ENCODE data around the gene PRSS57. TPM values are rescaled to one million over a fixed set of nuclear protein-coding genes. Genes with fewer than 3 reads are reported as not detected.

The PRSS57 gene
- total and polyA plus RNA-seq, 2 of the 13 experiments (the other 11 are each of a cell fraction or from before 2014, with no cell fraction given), result 0.12 TPM; not detected in 1

- peak; percentile 66; the same call in 1 of the 2 replicates for TF ChIP-seq ZNF580 (CRISPR knock-in tag; IDR thresholded peaks at IDR 0.05; ENCODE audit: borderline replicate concordance, low read depth)
- TF ChIP-seq ZNF724P (CRISPR knock-in tag; IDR thresholded peaks at IDR 0.05; ENCODE audit: borderline replicate concordance), result peak; percentile 90
- TF ChIP-seq ZNF558 (CRISPR knock-in tag; IDR thresholded peaks at IDR 0.05; ENCODE audit: borderline replicate concordance), result peak; percentile 93; the same call in 1 of the 2 replicates
- peak; percentile 83 for TF ChIP-seq ADNP (CRISPR knock-in tag; IDR thresholded peaks at IDR 0.05)
- TF ChIP-seq MIER2 (CRISPR knock-in tag; IDR thresholded peaks at IDR 0.05), result peak; percentile 90; the same call in 1 of the 2 replicates
- no peak; the same call in 1 of the 2 replicates for TF ChIP-seq NRL (CRISPR knock-in tag; IDR thresholded peaks at IDR 0.05; ENCODE audit: borderline replicate concordance)
- peak; percentile 62; the same call in 1 of the 2 replicates for TF ChIP-seq ZNF350 (CRISPR knock-in tag; IDR thresholded peaks at IDR 0.05; ENCODE audit: borderline replicate concordance, low read depth)
- TF ChIP-seq DBP (CRISPR knock-in tag; IDR thresholded peaks at IDR 0.05; ENCODE audit: not compliant biosample characterization), result no peak
- TF ChIP-seq CREM (IDR thresholded peaks at IDR 0.05), result peak; percentile 33; the same call in 1 of the 2 replicates
- no peak for TF ChIP-seq CREM (CRISPR knock-in tag; IDR thresholded peaks at IDR 0.05)
- no peak; the same call in 1 of the 2 replicates for TF ChIP-seq ZMYM4 (CRISPR knock-in tag; IDR thresholded peaks at IDR 0.05)
- peak; percentile 50 for TF ChIP-seq ZBTB7B (CRISPR knock-in tag; IDR thresholded peaks at IDR 0.05)
- TF ChIP-seq FOXO4 (CRISPR knock-in tag; conservative IDR thresholded peaks at IDR 0.05), result no peak
- TF ChIP-seq U2AF1 (optimal IDR thresholded peaks at IDR 0.05; ENCODE audit: low read depth, low read length), result no peak
- TF ChIP-seq GATAD2A (CRISPR knock-in tag; IDR thresholded peaks at IDR 0.05), result no peak; the same call in 1 of the 2 replicates
- no peak for TF ChIP-seq KLF11 (CRISPR knock-in tag; IDR thresholded peaks at IDR 0.05)
- no peak; the same call in 1 of the 2 replicates for TF ChIP-seq NR1H2 (CRISPR knock-in tag; IDR thresholded peaks at IDR 0.05; ENCODE audit: borderline replicate concordance, low read depth)
- TF ChIP-seq RXRA (CRISPR knock-in tag; IDR thresholded peaks at IDR 0.05), result peak; percentile 74
- no peak for TF ChIP-seq RFX5 (IDR thresholded peaks at IDR 0.05; ENCODE audit: low read depth, low read length)
- TF ChIP-seq ZNF557 (CRISPR knock-in tag; IDR thresholded peaks at IDR 0.05), result peak; percentile 74
- peak; percentile 76; the same call in 1 of the 2 replicates for TF ChIP-seq ZNF280D (CRISPR knock-in tag; IDR thresholded peaks at IDR 0.05)
- TF ChIP-seq TBX3 (IDR thresholded peaks at IDR 0.05; ENCODE audit: borderline replicate concordance), result 0 out of 2 replicates have a peak, but pooled peaks have one; percentile 30
- no peak; the same call in 1 of the 2 replicates for TF ChIP-seq PHF8 (CRISPR knock-in tag; IDR thresholded peaks at IDR 0.05)
- peak; percentile 93 for TF ChIP-seq ZNF414 (CRISPR knock-in tag; IDR thresholded peaks at IDR 0.05)
- TF ChIP-seq CHCHD3 (CRISPR knock-in tag; IDR thresholded peaks at IDR 0.05), result no peak
Observed at GRCh38 chr19:739998-740715, 44.9 kb upstream of the PRSS57 start (continued).

Data from HepG2 (cell line).